HG03159 (cell line): ENCODE measurements around the gene PPY.
"Not testable (repeated sequence)": the region's sequence is repeated elsewhere in the genome, so short reads cannot be mapped to it uniquely, and the experiment has no call there.

Experiments
- ATAC-seq: cut with Tn5 transposase; IDR thresholded peaks from one replicate; pipeline ENCODE4 v1.9.1; 2021; ENCODE audit warnings: mild to moderate bottlenecking, moderate library complexity; ENCODE audit not compliant: unreplicated experiment

The PPY gene

GRCh38 chr17:43967251-43967875 is 25.1 kb upstream of the PPY start:
- ATAC-seq, result no peak

- ATAC-seq, result no peak
Measured at GRCh38 chr17:43966276-43966675, 24.0 kb upstream of the PPY start.

- no peak for ATAC-seq
Measured at GRCh38 chr17:43962479-43962878, 20.2 kb upstream of the PPY start.

- no peak for ATAC-seq
Measured at GRCh38 chr17:43961954-43962353, 19.7 kb upstream of the PPY start.

GRCh38 chr17:43961292-43961691 is 19.0 kb upstream of the PPY start:
- ATAC-seq, result not testable (repeated sequence)

GRCh38 chr17:43958748-43959352 is 16.6 kb upstream of the PPY start:
- no peak for ATAC-seq

GRCh38 chr17:43956222-43956621 is 13.9 kb upstream of the PPY start:
- ATAC-seq, result no peak

- no peak for ATAC-seq
Measured at GRCh38 chr17:43953746-43954145, 11.5 kb upstream of the PPY start, which contains the start of gene PYY. Gene PYY, minus strand, starts transcription at chr17:43953940. Its CDS starts 457 bp downstream, at chr17:43953483.

GRCh38 chr17:43952724-43953666 is 10.7 kb upstream of the PPY start:
- ATAC-seq, result no peak

- ATAC-seq, result no peak
Measured at GRCh38 chr17:43952351-43952723, 10.1 kb upstream of the PPY start.

GRCh38 chr17:43951750-43952149 is 9.5 kb upstream of the PPY start:
- ATAC-seq, result no peak

GRCh38 chr17:43950554-43950953 is 8.3 kb upstream of the PPY start:
- ATAC-seq, result no peak

- no peak for ATAC-seq
Measured at GRCh38 chr17:43949781-43950180, 7.5 kb upstream of the PPY start.

- ATAC-seq, result no peak
Measured at GRCh38 chr17:43946781-43947180, 4.5 kb upstream of the PPY start.

GRCh38 chr17:43945074-43945829 is 3.0 kb upstream of the PPY start:
- ATAC-seq, result no peak

- no peak for ATAC-seq
Measured at GRCh38 chr17:43940630-43941029, 1.6 kb downstream of the PPY start.

- no peak for ATAC-seq
Measured at GRCh38 chr17:43939886-43940285, 2.4 kb downstream of the PPY start.

GRCh38 chr17:43939452-43939851 is 2.8 kb downstream of the PPY start:
- not testable (repeated sequence) for ATAC-seq

GRCh38 chr17:43938838-43939182 is 3.5 kb downstream of the PPY start:
- ATAC-seq, result no peak

- no peak for ATAC-seq
Measured at GRCh38 chr17:43936434-43936833, 5.8 kb downstream of the PPY start.

GRCh38 chr17:43935926-43936261 is 6.4 kb downstream of the PPY start:
- ATAC-seq, result no peak
